Caco-2 (cell line): ENCODE data around the gene ARHGEF7. TPM values are rescaled to one million over a fixed set of nuclear protein-coding genes. Genes with fewer than 3 reads are reported as not detected.

ENCODE experiments used
- BruUV-seq: library from RNA; stranded (reverse); fragments of 400-500 nt; replicated peaks from 2 replicates; lab custom pipeline; 2021; lab: Mats Ljungman, UMichigan
- CTCF ChIA-PET: fragments of 300-600 bp; sonication (Branson Sonifier 250); formaldehyde crosslinking; loops from one replicate; lab custom pipeline; 2022; ENCODE audit warnings: antibody characterized with exemption; lab: Charles Lee
- POLR2A ChIA-PET: fragments of 300-600 bp; sonication (Branson Sonifier 250); formaldehyde crosslinking; loops from one replicate; lab custom pipeline; 2022; ENCODE audit warnings: antibody characterized with exemption; lab: Charles Lee
- DNase-seq, 2 experiments: peaks; one replicate each; pipeline versions ENCODE4 v3.0.0 to v3.0.0-alpha.2; 2020 to 2022
- H3K27me3 ChIP-seq: replicated peaks from 2 replicates; pipeline ENCODE4 v1.6.0; 2011; ENCODE audit warnings: low read length; ENCODE audit not compliant: control insufficient read depth, insufficient read depth
- H3K36me3 ChIP-seq: 2 replicates; pipeline ENCODE4 v1.5.1; 2011; ENCODE audit warnings: low read length; ENCODE audit not compliant: control insufficient read depth, insufficient read depth
- H3K4me1 ChIP-seq: fragments of 250-450 bp; sonication (Bioruptor Pico); 2 replicates; pipeline ENCODE4 v1.5.1; 2020; ENCODE audit warnings: mild to moderate bottlenecking
- H3K4me3 ChIP-seq: 2 replicates; pipeline ENCODE4 v1.5.1; 2011; ENCODE audit warnings: low read depth, mild to moderate bottlenecking, control low read depth, low read length
- H3K9me3 ChIP-seq: fragments of 250-450 bp; sonication (Bioruptor Pico); 2 replicates; pipeline ENCODE4 v1.5.1; 2020; ENCODE audit warnings: mild to moderate bottlenecking, moderate library complexity
- H3K27ac Mint-ChIP-seq: one replicate; pipeline ENCODE4 v1.8.0; 2022; ENCODE audit warnings: mixed read lengths; ENCODE audit not compliant: unreplicated experiment
- H3K27me3 Mint-ChIP-seq: one replicate; pipeline ENCODE4 v1.8.0; 2022; ENCODE audit warnings: mixed read lengths; ENCODE audit not compliant: insufficient read depth, unreplicated experiment
- H3K36me3 Mint-ChIP-seq: one replicate; pipeline ENCODE4 v1.8.0; 2022; ENCODE audit warnings: mild to moderate bottlenecking, mixed read lengths; ENCODE audit not compliant: insufficient read depth, unreplicated experiment
- H3K4me1 Mint-ChIP-seq: one replicate; pipeline ENCODE4 v1.8.0; 2022; ENCODE audit warnings: low read depth, mixed read lengths; ENCODE audit not compliant: unreplicated experiment
- H3K4me3 Mint-ChIP-seq: one replicate; pipeline ENCODE4 v1.8.0; 2022; ENCODE audit warnings: mild to moderate bottlenecking, moderate library complexity, mixed read lengths; ENCODE audit not compliant: unreplicated experiment
- H3K9me3 Mint-ChIP-seq: one replicate; pipeline ENCODE4 v1.8.0; 2022; ENCODE audit warnings: mixed read lengths; ENCODE audit not compliant: unreplicated experiment
- intact Hi-C: fragments of 100-400 bp; cut with micrococcal nuclease; formaldehyde crosslinking; loops from one replicate; pipeline ENCODE4 v1.10.0; 2022; ENCODE audit not compliant: unreplicated experiment
- total RNA-seq: library from RNA; stranded (reverse); gene quantifications from 2 replicates; pipeline ENCODE4 v1.2.3, GENCODE V29; 2022
- TF ChIP-seq, protein P1 (sequence below), 2 experiments: fragments of 200-600 bp in 1 of 2; IDR thresholded peaks; 1 replicate in 1 of 2; 2 replicates in 1 of 2; pipeline versions ENCODE4 v1.5.1 to v1.8.0; 2011 to 2022; ENCODE audit warnings: antibody characterized with exemption in 1 of 2, control low read depth in 1 of 2, inconsistent platforms in 1 of 2, low read depth in 1 of 2, low read length in 1 of 2, mild to moderate bottlenecking in 1 of 2, moderate library complexity in 1 of 2; ENCODE audit not compliant: insufficient read depth in 1 of 2, severe bottlenecking in 1 of 2, unreplicated experiment in 1 of 2

ARHGEF7 gene
- total RNA-seq, 1 experiment from 2014 or later = 60.5 TPM

GRCh38 chr13:111076155-111077013 lies 38.7 kb upstream of the ARHGEF7 start:
- ChIA-PET CTCF (interaction anchor here (1.4 kb wide), 1 partner anchor 9 kb away, joined by 4 read pairs; no protein-coding TSS in a partner anchor), POLR2A (interaction anchor here (0.6 kb wide), 1 partner anchor 357 kb away, joined by 3 read pairs; no protein-coding TSS in a partner anchor)
- H3K36me3 ChIP-seq = no peaks in the 10 kb centered on the region
- no peaks in the 10 kb centered on the region for H3K36me3 Mint-ChIP-seq
- H3K9me3 ChIP-seq = peaks cover 17% of the 10 kb centered on the region; the same call in 1 of the 2 replicates
- H3K9me3 Mint-ChIP-seq = peaks cover 43% of the 10 kb centered on the region
- H3K27ac Mint-ChIP-seq = no peak overlapping the region
- H3K4me1 Mint-ChIP-seq = no peaks in the 10 kb centered on the region
- no peaks in the 10 kb centered on the region for H3K4me1 ChIP-seq
- intact Hi-C loops = no loop called here
- TF ChIP-seq, protein P1, sequence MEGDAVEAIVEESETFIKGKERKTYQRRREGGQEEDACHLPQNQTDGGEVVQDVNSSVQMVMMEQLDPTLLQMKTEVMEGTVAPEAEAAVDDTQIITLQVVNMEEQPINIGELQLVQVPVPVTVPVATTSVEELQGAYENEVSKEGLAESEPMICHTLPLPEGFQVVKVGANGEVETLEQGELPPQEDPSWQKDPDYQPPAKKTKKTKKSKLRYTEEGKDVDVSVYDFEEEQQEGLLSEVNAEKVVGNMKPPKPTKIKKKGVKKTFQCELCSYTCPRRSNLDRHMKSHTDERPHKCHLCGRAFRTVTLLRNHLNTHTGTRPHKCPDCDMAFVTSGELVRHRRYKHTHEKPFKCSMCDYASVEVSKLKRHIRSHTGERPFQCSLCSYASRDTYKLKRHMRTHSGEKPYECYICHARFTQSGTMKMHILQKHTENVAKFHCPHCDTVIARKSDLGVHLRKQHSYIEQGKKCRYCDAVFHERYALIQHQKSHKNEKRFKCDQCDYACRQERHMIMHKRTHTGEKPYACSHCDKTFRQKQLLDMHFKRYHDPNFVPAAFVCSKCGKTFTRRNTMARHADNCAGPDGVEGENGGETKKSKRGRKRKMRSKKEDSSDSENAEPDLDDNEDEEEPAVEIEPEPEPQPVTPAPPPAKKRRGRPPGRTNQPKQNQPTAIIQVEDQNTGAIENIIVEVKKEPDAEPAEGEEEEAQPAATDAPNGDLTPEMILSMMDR (IDR thresholded peaks at IDR 0.05; ENCODE audit: insufficient read depth in 1 of 2, low read depth in 1 of 2, low read length in 1 of 2, severe bottlenecking in 1 of 2, unreplicated experiment in 1 of 2) = no peak
- no peak for DNase-seq
- BruUV-seq = no TSS peak
- no peaks in the 10 kb centered on the region for H3K27me3 ChIP-seq
- H3K4me3 ChIP-seq = no peak overlapping the region
- no peaks in the 10 kb centered on the region for H3K27me3 Mint-ChIP-seq
- H3K4me3 Mint-ChIP-seq = no peak overlapping the region

- Histone ChIP-seq H3K27me3 (no peaks in the 10 kb centered on the region), H3K9me3 (0 out of 2 replicates have a peak, but pooled peaks cover 3% of the 10 kb centered on the region), H3K4me3 (no peak overlapping the region), H3K4me1 (no peaks in the 10 kb centered on the region), H3K36me3 (no peaks in the 10 kb centered on the region)
- DNase-seq = no peak
- no peaks in the 10 kb centered on the region for H3K36me3 Mint-ChIP-seq
- H3K4me3 Mint-ChIP-seq = no peak overlapping the region
- H3K27ac Mint-ChIP-seq = no peak overlapping the region
- BruUV-seq = no TSS peak
- ChIA-PET CTCF (interaction anchor here (0.6 kb wide), 1 partner anchor 13 kb away, joined by 4 read pairs; no protein-coding TSS in a partner anchor), POLR2A (no interaction called here)
- no peaks in the 10 kb centered on the region for H3K27me3 Mint-ChIP-seq
- H3K9me3 Mint-ChIP-seq = peaks cover 17% of the 10 kb centered on the region
- intact Hi-C loops = no loop called here
- no peaks in the 10 kb centered on the region for H3K4me1 Mint-ChIP-seq
- TF ChIP-seq, protein P1 (IDR thresholded peaks at IDR 0.05; ENCODE audit: insufficient read depth in 1 of 2, low read depth in 1 of 2, low read length in 1 of 2, severe bottlenecking in 1 of 2, unreplicated experiment in 1 of 2) = no peak
Observed at GRCh38 chr13:111079375-111079774, 35.7 kb upstream of the ARHGEF7 start.

DNA sequence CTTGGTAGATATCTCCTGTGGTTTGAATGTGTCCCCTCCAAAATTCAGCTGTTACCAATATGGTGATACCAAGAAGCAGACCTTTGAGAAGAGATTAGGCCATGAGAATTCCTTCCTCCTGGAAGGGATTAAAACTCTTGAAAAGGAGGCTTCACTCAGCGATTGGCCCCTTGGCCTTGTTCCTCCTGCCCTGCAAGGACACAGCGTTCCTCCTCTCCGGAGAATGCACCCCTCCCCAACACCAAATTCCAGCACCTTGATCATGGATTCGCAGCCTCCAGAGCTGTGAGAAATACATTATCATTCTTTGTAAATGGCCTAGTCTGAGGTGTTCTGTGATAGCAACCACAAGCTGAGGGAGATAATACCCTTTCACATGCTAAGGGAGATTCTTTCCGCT lies 34.5 kb upstream of the ARHGEF7 start:
- Mint-ChIP-seq H3K36me3 (no peaks in the 10 kb centered on the region), H3K27me3 (no peaks in the 10 kb centered on the region), H3K4me3 (no peak overlapping the region), H3K27ac (no peak overlapping the region), H3K4me1 (no peaks in the 10 kb centered on the region), H3K9me3 (peaks cover 4% of the 10 kb centered on the region)
- TF ChIP-seq, protein P1 (IDR thresholded peaks at IDR 0.05; ENCODE audit: insufficient read depth in 1 of 2, low read depth in 1 of 2, low read length in 1 of 2, severe bottlenecking in 1 of 2, unreplicated experiment in 1 of 2) = no peak
- no peak for DNase-seq
- BruUV-seq = no TSS peak
- H3K4me1 ChIP-seq = no peaks in the 10 kb centered on the region
- H3K27me3 ChIP-seq = no peaks in the 10 kb centered on the region
- intact Hi-C loops = no loop called here
- H3K9me3 ChIP-seq = no peaks in the 10 kb centered on the region
- no peaks in the 10 kb centered on the region for H3K36me3 ChIP-seq
- H3K4me3 ChIP-seq = no peak overlapping the region
- ChIA-PET POLR2A (no interaction called here), CTCF (no interaction called here)
